ENCODE data around the gene FKBP14. TPM values are rescaled to one million over a fixed set of nuclear protein-coding genes. Genes with fewer than 3 reads are reported as not detected.

Gene FKBP14
- total and polyA plus RNA-seq, 2 of the 8 experiments (the other 6 are each of a cell fraction or from before 2014, with no cell fraction given): 3.2 to 20.7 TPM

- POLR2A ChIA-PET (ENCODE audit: partially characterized antibody): interaction anchor here (0.6 to 1.9 kb wide), 5 partner anchors 15 to 496 kb away, joined by 3 to 7 read pairs (median 4); no protein-coding TSS in a partner anchor
- no peak for FAIRE-seq
These were observed 23.4 kb downstream of the FKBP14 start for GRCh38 chr7:30003098-30003497.

More at GRCh38 chr7:30003098-30003497, 23.4 kb downstream of the FKBP14 start:
- no peak overlapping the region for H4K91ac ChIP-seq (replicated peaks; ENCODE audit: insufficient read length, low read length)
- H3K56ac ChIP-seq (replicated peaks; ENCODE audit: insufficient read length, low read depth, low read length): no peak overlapping the region
- no peaks in the 10 kb centered on the region for H3K79me2 ChIP-seq (ENCODE audit: control insufficient read depth in 1 of 2, insufficient read depth in 2 of 2, low read length in 2 of 2)
- WGBS, 2 experiments (ENCODE audit: extremely low coverage in 1 of 2, insufficient coverage in 1 of 2, insufficient read length in 1 of 2, insufficient replicate concordance in 2 of 2, low coverage in 1 of 2, low lambda C conversion rate in 2 of 2, missing lambda C conversion rate in 1 of 2): 60% methylated on average over 6 of the region's 6 CpGs; no CpG with 5 or more reads in 1 of the 2 experiments
- H2BK120ac ChIP-seq (replicated peaks; ENCODE audit: low read depth, low read length): no peak overlapping the region
- no peak overlapping the region for H2BK12ac ChIP-seq (ENCODE audit: low read depth, low read length)
- H3K36me3 ChIP-seq (ENCODE audit: control insufficient read depth in 2 of 4, insufficient read depth in 4 of 4, low read length in 3 of 4): no peaks in the 10 kb centered on the region
- H3K23ac ChIP-seq (ENCODE audit: insufficient read length): no peak overlapping the region
- no peak overlapping the region for H2BK15ac ChIP-seq (ENCODE audit: low read length)
- H3K4me2 ChIP-seq (ENCODE audit: insufficient read depth in 1 of 2, low read depth in 2 of 2, low read length in 2 of 2): no peak overlapping the region
- H3K14ac ChIP-seq (ENCODE audit: insufficient read length): no peak overlapping the region
- H3K79me1 ChIP-seq (ENCODE audit: low read depth, low read length): no peaks in the 10 kb centered on the region
- H2BK5ac ChIP-seq (ENCODE audit: low read depth, low read length): no peak overlapping the region
- H3K9me3 ChIP-seq (ENCODE audit: insufficient read depth in 2 of 2, low read depth in 1 of 2, low read length in 1 of 2): 0 out of 4 replicates have a peak, but pooled peaks cover 0 to 2% of the 10 kb centered on the region in 2 experiments
- H2AFZ ChIP-seq (ENCODE audit: low read length): no peak overlapping the region
- no peak for DNase-seq (ENCODE audit: low read depth in 1 of 2, low spot score in 2 of 2)
- no peak overlapping the region for H4K5ac ChIP-seq (ENCODE audit: insufficient read length, low read depth, low read length)
- CTCF ChIA-PET (ENCODE audit: partially characterized antibody): interaction anchor here (1.2 to 1.5 kb wide), 6 partner anchors 10 to 81 kb away, joined by 3 to 4 read pairs (median 4); no protein-coding TSS in a partner anchor
- no peak for TF ChIP-seq POLR2AphosphoS5 (IDR thresholded peaks at IDR 0.05; ENCODE audit: low read depth, low read length)
- TF ChIP-seq SIX5 (IDR thresholded peaks at IDR 0.05; ENCODE audit: low read depth, low read length): no peak
- TF ChIP-seq KDM4A (IDR thresholded peaks at IDR 0.05; ENCODE audit: low read depth, low read length, severe bottlenecking): no peak
- H3K27ac ChIP-seq (ENCODE audit: low read depth, low read length): no peak overlapping the region
- no peak overlapping the region for H3K9ac ChIP-seq (replicated peaks in 1 of 4; ENCODE audit: extremely low read depth in 1 of 4, low read depth in 3 of 4, low read length in 3 of 4)
- no peak overlapping the region for H3K4ac ChIP-seq (replicated peaks; ENCODE audit: insufficient read length, low read depth, low read length)
- H3K4me3 ChIP-seq (ENCODE audit: extremely low read depth in 1 of 4, insufficient read depth in 2 of 4, low read depth in 3 of 4, low read length in 4 of 4): no peak overlapping the region
- no peaks in the 10 kb centered on the region for H3K23me2 ChIP-seq (ENCODE audit: low read depth, low read length)
- H4K20me1 ChIP-seq (replicated peaks in 1 of 2; ENCODE audit: control insufficient read depth in 1 of 2, insufficient read depth in 2 of 2, low read length in 2 of 2): no peaks in the 10 kb centered on the region
- H3K18ac ChIP-seq (ENCODE audit: extremely low read depth, low read length): no peak overlapping the region
- no peak overlapping the region for H2AK5ac ChIP-seq (ENCODE audit: low read depth, low read length)
- peaks cover 0 to 4% (median 0%) of the 10 kb centered on the region in 4 experiments; a peak in 3 of 7 replicates for H3K4me1 ChIP-seq (replicated peaks in 1 of 4; ENCODE audit: control insufficient read depth in 3 of 4, insufficient read depth in 4 of 4, low read length in 3 of 4)
- no peaks in the 10 kb centered on the region; a peak in 1 of 7 replicates for H3K27me3 ChIP-seq (replicated peaks in 1 of 4; ENCODE audit: control insufficient read depth in 3 of 4, extremely low read depth in 1 of 4, insufficient read depth in 3 of 4, low read length in 3 of 4)
- H4K8ac ChIP-seq (ENCODE audit: extremely low read depth, insufficient read depth, low read length): no peak overlapping the region
- H2BK20ac ChIP-seq (ENCODE audit: low read length): no peak overlapping the region

Data from H1 (cell line).